HepG2 (cell line): ENCODE measurements around the gene MYO1E. TPM values are rescaled to one million over a fixed set of nuclear protein-coding genes. Genes with fewer than 3 reads are reported as not detected.
A peak's percentile ranks its signal among the peaks of the same experiment; 100 is the strongest.

Experiments used
- ATF2 ChIP-seq: sonication (generic); formaldehyde crosslinking; IDR thresholded peaks from 2 replicates; pipeline ENCODE4 v1.4.0; 2020; ENCODE audit warnings: missing genetic modification reagents
- CEBPZ ChIP-seq: IDR thresholded peaks from 2 replicates; pipeline ENCODE4 v1.6.1; 2012; ENCODE audit warnings: low read length, improper control_type of control experiment
- KDM2A ChIP-seq: sonication (generic); formaldehyde crosslinking; IDR thresholded peaks from 2 replicates; pipeline ENCODE4 v1.4.0; 2020; ENCODE audit warnings: low read depth, missing genetic modification reagents, borderline replicate concordance
- MTF2 ChIP-seq: sonication (generic); formaldehyde crosslinking; IDR thresholded peaks from 2 replicates; pipeline ENCODE4 v1.5.0; 2020; ENCODE audit warnings: missing genetic modification reagents, borderline replicate concordance
- NFIB ChIP-seq: sonication (generic); formaldehyde crosslinking; IDR thresholded peaks from 2 replicates; pipeline ENCODE4 v1.9.0; 2021; ENCODE audit warnings: missing genetic modification reagents, mild to moderate bottlenecking, borderline replicate concordance
- POGZ ChIP-seq: sonication (generic); formaldehyde crosslinking; IDR thresholded peaks from 2 replicates; pipeline ENCODE4 v1.4.0; 2020; ENCODE audit warnings: mild to moderate bottlenecking, missing genetic modification reagents
- POLR2A ChIP-seq, 2 experiments: IDR thresholded peaks; 2 replicates each; pipeline ENCODE4 v1.6.1; 2011; ENCODE audit warnings: low read depth in 2 of 2, low read length in 2 of 2, mild to moderate bottlenecking in 1 of 2, moderate library complexity in 1 of 2; ENCODE audit not compliant: insufficient read depth in 1 of 2
- RARA ChIP-seq: IDR thresholded peaks from 2 replicates; pipeline ENCODE4 v1.6.1; 2016; ENCODE audit warnings: missing genetic modification reagents, missing compliant biosample characterization
- RXRA ChIP-seq: sonication (generic); formaldehyde crosslinking; IDR thresholded peaks from 2 replicates; pipeline ENCODE4 v1.5.1; 2020; ENCODE audit warnings: missing genetic modification reagents
- SIN3B ChIP-seq: fragments of 150-350 bp; IDR thresholded peaks from 2 replicates; pipeline ENCODE4 v1.6.1; 2014; ENCODE audit warnings: low read length
- TFDP1 ChIP-seq: IDR thresholded peaks from 2 replicates; pipeline ENCODE4 v1.6.1; 2016; ENCODE audit warnings: missing compliant biosample characterization, missing genetic modification reagents, borderline replicate concordance
- THRA ChIP-seq: sonication (generic); formaldehyde crosslinking; IDR thresholded peaks from 2 replicates; pipeline ENCODE4 v1.4.0; 2020; ENCODE audit warnings: missing genetic modification reagents, borderline replicate concordance
- ZBTB2 ChIP-seq: sonication (generic); formaldehyde crosslinking; IDR thresholded peaks from 2 replicates; pipeline ENCODE4 v1.8.0; 2022; ENCODE audit warnings: low read depth, missing genetic modification reagents
- ZEB1 ChIP-seq: IDR thresholded peaks from 2 replicates; pipeline ENCODE4 v1.6.1; 2012; ENCODE audit warnings: mild to moderate bottlenecking, low read depth, inconsistent platforms; ENCODE audit not compliant: insufficient replicate concordance
- ZKSCAN8 ChIP-seq: IDR thresholded peaks from 2 replicates; pipeline ENCODE4 v1.6.1; 2016; ENCODE audit warnings: borderline replicate concordance, missing genetic modification reagents, missing compliant biosample characterization
- ZNF512B ChIP-seq: sonication (generic); formaldehyde crosslinking; IDR thresholded peaks from 2 replicates; pipeline ENCODE4 v1.5.1; 2020; ENCODE audit warnings: missing genetic modification reagents, mild to moderate bottlenecking, borderline replicate concordance
- ZSCAN21 ChIP-seq: sonication (generic); formaldehyde crosslinking; IDR thresholded peaks from 2 replicates; pipeline ENCODE4 v1.8.0; 2022; ENCODE audit warnings: mild to moderate bottlenecking, missing genetic modification reagents, moderate library complexity, borderline replicate concordance
- polyA plus RNA-seq, 8 experiments: library from polyadenylated mRNA; depleted of rRNA in 3 of 8; stranded (reverse) in 7 of 8; unstranded in 1 of 8; fragments of >200 nt; fragmentation: Illumina TruSeq in 4 of 8; extraction: Trizol in 4 of 8; gene quantifications; 2 replicates each; pipeline versions ENCODE4 v1.2.1 to v1.2.3, GENCODE V29; 2011 to 2016; ENCODE audit warnings: low read depth in 4 of 8, missing spikeins in 1 of 8, mixed read lengths in 1 of 8; ENCODE audit not compliant: insufficient read depth in 1 of 8
- total RNA-seq, 5 experiments: library from RNA; depleted of rRNA; stranded (reverse); fragments of >200 nt; fragmentation: Illumina TruSeq; extraction: Trizol; gene quantifications; 2 replicates each; pipeline ENCODE4 v1.2.3, GENCODE V29; 2016; ENCODE audit warnings: low read depth in 1 of 5

Gene MYO1E
- total and polyA plus RNA-seq, 2 of the 13 experiments (the other 11 are each of a cell fraction or from before 2014, with no cell fraction given), result 15.7 to 25.1 TPM

GRCh38 chr15:59304034-59304795 lies 68.5 kb downstream of the MYO1E start (continued):
- TF ChIP-seq THRA (CRISPR knock-in tag) (peak; percentile 31; the same call in 1 of the 2 replicates), RARA (CRISPR knock-in tag) (peak; percentile 93), RXRA (CRISPR knock-in tag) (peak; percentile 76; the same call in 1 of the 2 replicates), POLR2A (IDR thresholded peaks at IDR 0.05; ENCODE audit: insufficient read depth in 1 of 2, low read depth in 2 of 2, low read length in 2 of 2) (no peak), ZNF512B (CRISPR knock-in tag) (no peak), SIN3B (no peak), CEBPZ (no peak), ZEB1 (no peak), TFDP1 (no peak), KDM2A (CRISPR knock-in tag) (no peak), ZKSCAN8 (no peak), ZBTB2 (no peak), POGZ (CRISPR knock-in tag) (no peak), ZSCAN21 (CRISPR knock-in tag) (no peak), ATF2 (no peak), NFIB (CRISPR knock-in tag) (no peak), MTF2 (no peak)
